Stimulated activated CD8-positive, alpha-beta memory T cell treated with anti-CD3 and anti-CD28 coated beads, Interleukin-7, amount 100 ng/mL, for 24 hours (primary cell): Measurements from ENCODE around the gene ANGPT4.
"Not testable (repeated sequence)": the region's sequence is repeated elsewhere in the genome, so short reads cannot be mapped to it uniquely, and the experiment has no call there.

Experiments
- DNase-seq: peaks from one replicate; pipeline ENCODE4 v3.0.0-alpha.2; 2020; ENCODE audit warnings: low read depth

Gene ANGPT4

GRCh38 chr20:872855-873520 lies 43.1 kb downstream of the ANGPT4 start:
- DNase-seq, result no peak

GRCh38 chr20:871948-872347 lies 44.2 kb downstream of the ANGPT4 start:
- DNase-seq, result no peak

- DNase-seq, result no peak
Measured at GRCh38 chr20:871436-871835, 44.7 kb downstream of the ANGPT4 start.

- no peak for DNase-seq
Measured at GRCh38 chr20:870758-871157, 45.4 kb downstream of the ANGPT4 start.

GRCh38 chr20:869606-870005 lies 46.5 kb downstream of the ANGPT4 start:
- no peak for DNase-seq

- DNase-seq, result no peak
Measured at GRCh38 chr20:868279-868678, 47.9 kb downstream of the ANGPT4 start.

GRCh38 chr20:865440-865839 lies 50.7 kb downstream of the ANGPT4 start:
- DNase-seq, result no peak

GRCh38 chr20:860891-861290 lies 55.2 kb downstream of the ANGPT4 start:
- DNase-seq, result no peak

GRCh38 chr20:859751-860231 lies 56.3 kb downstream of the ANGPT4 start:
- no peak for DNase-seq

GRCh38 chr20:858011-858410 lies 58.1 kb downstream of the ANGPT4 start:
- DNase-seq, result no peak

- DNase-seq, result no peak
Measured at GRCh38 chr20:856361-856775, 59.8 kb downstream of the ANGPT4 start.

GRCh38 chr20:855466-856360 lies 60.4 kb downstream of the ANGPT4 start:
- DNase-seq, result no peak

GRCh38 chr20:854601-855000 lies 61.5 kb downstream of the ANGPT4 start:
- no peak for DNase-seq

- DNase-seq, result no peak
Measured at GRCh38 chr20:853406-853996, 62.6 kb downstream of the ANGPT4 start.

GRCh38 chr20:848731-849130 lies 67.4 kb downstream of the ANGPT4 start:
- DNase-seq, result not testable (repeated sequence)

- DNase-seq, result no peak
Measured at GRCh38 chr20:848193-848592, 67.9 kb downstream of the ANGPT4 start.

GRCh38 chr20:846894-847278 lies 69.2 kb downstream of the ANGPT4 start:
- DNase-seq, result no peak

- DNase-seq, result no peak
Measured at GRCh38 chr20:845941-846893, 69.9 kb downstream of the ANGPT4 start.

- no peak for DNase-seq
Measured at GRCh38 chr20:845226-845868, 70.8 kb downstream of the ANGPT4 start.

- DNase-seq, result peak; percentile 73
Measured at GRCh38 chr20:844473-845225, 71.5 kb downstream of the ANGPT4 start.
